ENCODE data around the gene TMBIM1. TPM values are rescaled to one million over a fixed set of nuclear protein-coding genes. Genes with fewer than 3 reads are reported as not detected.

The TMBIM1 gene
- total RNA-seq, 1 donor from 2014 or later, result 86.4 TPM

DNA sequence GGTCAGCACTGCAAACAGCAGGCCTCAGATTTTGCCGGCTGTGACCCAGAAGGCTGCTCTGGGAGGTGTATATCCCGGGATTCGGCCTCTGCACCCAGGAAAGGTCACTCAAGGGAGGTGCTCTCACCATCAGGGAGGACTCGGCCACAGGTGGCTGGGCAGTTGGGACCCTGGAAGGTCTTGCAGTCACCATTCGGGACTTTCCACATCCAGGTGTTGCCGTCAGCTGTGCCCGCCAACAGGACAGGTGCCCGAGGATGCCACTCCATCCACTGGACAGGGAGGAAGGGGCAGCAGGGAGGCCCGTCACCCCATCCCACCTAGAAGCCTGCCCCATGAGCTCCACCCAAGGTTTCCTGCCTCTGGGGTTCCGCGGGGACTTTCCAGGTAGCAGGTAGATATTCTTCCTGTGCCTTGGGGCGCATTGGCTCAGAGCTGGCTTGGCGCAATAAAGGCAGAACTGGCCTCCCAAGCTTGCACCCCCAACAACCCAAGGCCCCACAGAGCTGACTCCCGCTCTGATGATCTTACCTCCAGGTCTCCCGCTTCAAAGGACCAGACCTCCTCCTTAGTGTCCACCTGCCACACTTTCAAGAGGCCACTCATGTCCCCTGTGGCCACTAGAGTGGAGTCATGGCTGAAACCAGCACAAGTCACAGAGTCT is 25.9 kb downstream of the TMBIM1 start:
- TF ChIP-seq CTCF (IDR thresholded peaks at IDR 0.05), result no peak

GRCh38 chr2:218265626-218266025 is 26.7 kb downstream of the TMBIM1 start:
- no peaks in the 10 kb centered on the region for H3K27me3 Mint-ChIP-seq (ENCODE audit: unreplicated experiment)
- no peak for TF ChIP-seq CTCF (IDR thresholded peaks at IDR 0.05)
- no peak overlapping the region for H3K4me3 Mint-ChIP-seq (ENCODE audit: unreplicated experiment)
- no peak overlapping the region for H3K27ac Mint-ChIP-seq (ENCODE audit: unreplicated experiment)
- peaks cover 16% of the 10 kb centered on the region for H3K4me1 Mint-ChIP-seq (ENCODE audit: unreplicated experiment)
- peaks cover 22% of the 10 kb centered on the region for H3K36me3 Mint-ChIP-seq (ENCODE audit: unreplicated experiment)
- DNase-seq (ENCODE audit: extremely low spot score, unreplicated experiment), result no peak
- no peaks in the 10 kb centered on the region for H3K9me3 Mint-ChIP-seq (ENCODE audit: unreplicated experiment)

More for the DNA sequence above, 25.9 kb downstream of the TMBIM1 start:
- Mint-ChIP-seq H3K27ac (ENCODE audit: unreplicated experiment) (no peak overlapping the region), H3K36me3 (ENCODE audit: unreplicated experiment) (peaks cover 22% of the 10 kb centered on the region), H3K9me3 (ENCODE audit: unreplicated experiment) (no peaks in the 10 kb centered on the region), H3K4me3 (ENCODE audit: unreplicated experiment) (no peak overlapping the region), H3K4me1 (ENCODE audit: unreplicated experiment) (peaks cover 16% of the 10 kb centered on the region), H3K27me3 (ENCODE audit: unreplicated experiment) (no peaks in the 10 kb centered on the region)
- DNase-seq (ENCODE audit: extremely low spot score, unreplicated experiment), result no peak

DNA sequence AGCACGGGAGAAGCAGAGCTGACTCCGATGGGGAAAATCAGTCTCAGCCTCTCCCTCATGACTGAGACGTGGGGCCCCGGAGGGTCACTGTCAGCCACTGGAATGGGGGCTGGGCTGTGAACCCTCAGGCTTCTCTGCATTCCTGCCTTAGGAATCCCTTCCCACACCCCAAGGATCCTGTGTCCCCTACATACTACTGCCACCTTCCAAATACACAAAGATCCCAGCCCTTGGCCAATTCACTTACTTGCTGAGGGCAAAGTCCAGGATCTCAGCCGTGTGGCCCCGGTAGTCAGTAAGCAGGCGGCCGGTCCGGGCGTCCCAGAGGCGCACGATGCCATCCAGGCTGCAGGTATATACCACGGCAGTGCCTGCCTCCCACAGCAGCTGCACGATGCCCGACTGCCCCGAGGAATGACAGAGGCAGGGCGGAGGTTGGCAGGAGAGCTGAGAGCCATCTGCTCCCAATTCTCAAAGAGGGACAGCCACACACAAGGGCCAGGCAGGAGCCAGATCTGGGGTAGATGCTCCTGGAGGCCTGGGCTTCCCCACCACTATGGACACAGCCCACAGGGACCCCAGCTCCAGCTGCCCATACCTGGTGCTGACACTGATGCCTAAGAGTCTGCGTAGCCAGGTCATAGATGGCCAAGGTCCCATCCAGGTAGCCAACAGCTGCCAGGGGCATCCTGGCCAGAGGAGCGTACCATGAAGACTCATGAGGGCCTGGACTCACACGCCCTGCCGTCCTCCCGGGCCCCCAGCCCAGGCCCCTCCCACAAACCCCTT is 27.3 kb downstream of the TMBIM1 start:
- peaks cover 17% of the 10 kb centered on the region for H3K4me1 Mint-ChIP-seq (ENCODE audit: unreplicated experiment)
- H3K9me3 Mint-ChIP-seq (ENCODE audit: unreplicated experiment), result no peaks in the 10 kb centered on the region
- no peak overlapping the region for H3K4me3 Mint-ChIP-seq (ENCODE audit: unreplicated experiment)
- H3K36me3 Mint-ChIP-seq (ENCODE audit: unreplicated experiment), result peaks cover 22% of the 10 kb centered on the region
- no peaks in the 10 kb centered on the region for H3K27me3 Mint-ChIP-seq (ENCODE audit: unreplicated experiment)
- no peak overlapping the region for H3K27ac Mint-ChIP-seq (ENCODE audit: unreplicated experiment)
- DNase-seq (ENCODE audit: extremely low spot score, unreplicated experiment), result no peak
- TF ChIP-seq CTCF (IDR thresholded peaks at IDR 0.05), result no peak

- Mint-ChIP-seq H3K4me3 (ENCODE audit: unreplicated experiment) (no peak overlapping the region), H3K4me1 (ENCODE audit: unreplicated experiment) (peaks cover 21% of the 10 kb centered on the region), H3K9me3 (ENCODE audit: unreplicated experiment) (no peaks in the 10 kb centered on the region), H3K27me3 (ENCODE audit: unreplicated experiment) (no peaks in the 10 kb centered on the region), H3K27ac (ENCODE audit: unreplicated experiment) (no peak overlapping the region), H3K36me3 (ENCODE audit: unreplicated experiment) (peaks cover 18% of the 10 kb centered on the region)
- DNase-seq (ENCODE audit: extremely low spot score, unreplicated experiment), result no peak
- no peak for TF ChIP-seq CTCF (IDR thresholded peaks at IDR 0.05)
Measured at GRCh38 chr2:218263817-218264641, 28.3 kb downstream of the TMBIM1 start.
